Karpas-422 (cell line): ENCODE measurements around the gene PRKN. TPM values are rescaled to one million over a fixed set of nuclear protein-coding genes. Genes with fewer than 3 reads are reported as not detected.

ENCODE experiments used
- DNase-seq: peaks from one replicate; pipeline ENCODE4 v3.0.0-alpha.2; 2015
- H2AFZ ChIP-seq: fragments of 200-600 bp; sonication (generic); 2 replicates; pipeline ENCODE4 v1.6.1; 2014; ENCODE audit warnings: antibody characterized with exemption, low read length, mixed read lengths
- H3K27ac ChIP-seq: fragments of 200-600 bp; sonication (generic); 2 replicates; pipeline ENCODE4 v1.5.1; 2014; ENCODE audit warnings: mild to moderate bottlenecking, low read length, moderate library complexity
- H3K27me3 ChIP-seq: fragments of 200-600 bp; sonication (generic); 2 replicates; pipeline ENCODE4 v1.6.1; 2014; ENCODE audit warnings: low read length, mixed read lengths
- H3K36me3 ChIP-seq: fragments of 200-600 bp; sonication (generic); 2 replicates; pipeline ENCODE4 v1.6.1; 2014; ENCODE audit warnings: low read length, mixed read lengths; ENCODE audit not compliant: insufficient read depth
- H3K4me1 ChIP-seq: fragments of 200-600 bp; sonication (generic); 2 replicates; pipeline ENCODE4 v1.6.1; 2014; ENCODE audit warnings: mild to moderate bottlenecking, low read length, mixed read lengths
- H3K4me2 ChIP-seq: fragments of 200-600 bp; sonication (generic); 2 replicates; pipeline ENCODE4 v1.6.1; 2014; ENCODE audit warnings: low read length, low read depth, mild to moderate bottlenecking; ENCODE audit not compliant: poor library complexity, severe bottlenecking
- H3K4me3 ChIP-seq: fragments of 200-600 bp; sonication (generic); 2 replicates; pipeline ENCODE4 v1.5.1; 2014; ENCODE audit warnings: mild to moderate bottlenecking, antibody characterized with exemption, low read length, mixed read lengths
- H3K79me2 ChIP-seq: fragments of 200-600 bp; sonication (generic); 2 replicates; pipeline ENCODE4 v1.6.1; 2014; ENCODE audit warnings: mild to moderate bottlenecking, low read length, mixed read lengths
- H3K9ac ChIP-seq: fragments of 200-600 bp; sonication (generic); 2 replicates; pipeline ENCODE4 v1.6.0; 2014; ENCODE audit warnings: low read length
- H3K9me2 ChIP-seq: fragments of 200-600 bp; sonication (generic), shearing (Covaris generic); replicated peaks from 2 replicates; pipeline ENCODE4 v1.6.0; 2014; ENCODE audit warnings: mild to moderate bottlenecking, low read length, moderate library complexity; ENCODE audit not compliant: insufficient read depth
- H3K9me3 ChIP-seq: fragments of 300-700, 200-600 bp; sonication (generic); 2 replicates; pipeline ENCODE4 v1.6.1; 2014; ENCODE audit warnings: low read length, mixed read lengths
- H4K20me1 ChIP-seq: fragments of 200-600 bp; sonication (generic); 2 replicates; pipeline ENCODE4 v1.6.1; 2014; ENCODE audit warnings: mild to moderate bottlenecking, antibody characterized with exemption, low read length, low read depth; ENCODE audit not compliant: insufficient read depth
- total RNA-seq: library from RNA; depleted of rRNA; stranded (reverse); fragments of >200 nt; shearing (Covaris generic); gene quantifications from 2 replicates; pipeline ENCODE4 v1.2.3, GENCODE V29; 2014; ENCODE audit warnings: low replicate concordance

PRKN gene
- total RNA-seq, 1 experiment from 2014 or later = not detected

DNA sequence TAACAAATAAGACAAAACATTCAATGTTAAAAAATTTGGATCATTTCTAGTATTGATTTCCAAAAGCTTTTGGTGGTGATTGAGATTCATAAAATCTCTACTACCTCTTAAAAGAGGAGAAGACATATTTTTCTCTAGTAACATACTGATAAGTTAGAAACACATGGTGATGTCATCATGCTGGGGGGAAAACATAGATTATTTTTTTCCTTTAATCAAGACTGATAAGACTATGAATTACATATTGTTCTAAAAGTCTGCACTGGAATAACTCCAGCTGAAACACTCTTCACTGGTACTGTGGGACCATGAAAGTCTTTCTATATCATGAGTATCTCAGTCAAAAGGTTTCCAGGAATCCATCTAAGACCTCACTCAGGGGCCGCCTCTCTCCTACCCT lies 515.8 kb downstream of the PRKN start:
- H3K27ac ChIP-seq = no peak overlapping the region
- H3K79me2 ChIP-seq = no peaks in the 10 kb centered on the region
- no peaks in the 10 kb centered on the region for H3K27me3 ChIP-seq
- H4K20me1 ChIP-seq = no peaks in the 10 kb centered on the region
- H3K9me3 ChIP-seq = no peaks in the 10 kb centered on the region; the same call in none of the 2 replicates
- H3K4me1 ChIP-seq = no peaks in the 10 kb centered on the region
- H3K9ac ChIP-seq = no peak overlapping the region
- H2AFZ ChIP-seq = no peak overlapping the region
- H3K9me2 ChIP-seq = no peaks in the 10 kb centered on the region
- no peak overlapping the region for H3K4me3 ChIP-seq
- no peaks in the 10 kb centered on the region for H3K36me3 ChIP-seq
- H3K4me2 ChIP-seq = no peak overlapping the region
- no peak for DNase-seq

DNA sequence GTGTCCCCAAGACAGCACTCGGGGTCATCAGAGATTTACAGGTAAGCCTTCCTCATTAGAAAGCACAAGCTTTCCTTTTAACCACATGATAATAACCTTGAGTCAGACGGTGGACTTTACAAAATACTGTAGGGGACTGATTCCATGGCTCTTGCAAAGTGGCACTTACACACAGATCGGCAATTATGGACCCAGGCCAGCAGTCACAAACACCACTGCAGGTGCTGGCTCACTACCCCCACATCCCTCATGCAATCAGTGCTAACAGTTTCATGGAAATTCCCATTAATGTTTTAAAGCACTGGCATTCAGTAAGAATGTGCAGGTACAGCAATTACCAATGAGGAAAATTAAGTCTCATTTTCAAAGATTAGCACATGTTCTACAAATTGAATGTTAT lies 516.5 kb downstream of the PRKN start:
- H3K27ac ChIP-seq = no peak overlapping the region
- no peak overlapping the region for H2AFZ ChIP-seq
- no peak for DNase-seq
- no peaks in the 10 kb centered on the region for H3K27me3 ChIP-seq
- H3K4me3 ChIP-seq = no peak overlapping the region
- no peaks in the 10 kb centered on the region for H3K4me1 ChIP-seq
- no peaks in the 10 kb centered on the region for H3K9me2 ChIP-seq
- H3K9ac ChIP-seq = no peak overlapping the region
- no peaks in the 10 kb centered on the region for H3K79me2 ChIP-seq
- H4K20me1 ChIP-seq = no peaks in the 10 kb centered on the region
- no peaks in the 10 kb centered on the region for H3K36me3 ChIP-seq
- no peaks in the 10 kb centered on the region; the same call in none of the 2 replicates for H3K9me3 ChIP-seq
- H3K4me2 ChIP-seq = no peak overlapping the region

DNA sequence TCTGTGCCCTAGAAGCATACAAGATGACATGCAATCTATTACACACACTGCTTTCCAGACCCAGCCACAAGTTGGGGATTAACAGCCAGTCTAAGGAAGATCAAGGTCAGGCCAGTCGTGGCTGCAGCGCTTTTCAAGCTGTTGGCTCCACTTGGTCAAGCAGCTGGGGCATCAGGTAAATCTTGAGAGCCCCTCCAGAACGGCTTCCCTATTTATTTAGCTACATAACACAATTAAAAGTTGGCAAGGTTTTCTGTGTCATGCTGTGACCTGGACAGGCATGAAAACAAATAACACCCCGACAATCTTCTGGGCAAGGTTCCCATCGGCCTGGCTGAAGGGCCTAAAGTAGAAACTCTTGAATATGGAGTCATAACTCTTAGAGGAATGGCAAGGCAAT lies 524.3 kb downstream of the PRKN start:
- H3K4me1 ChIP-seq = no peaks in the 10 kb centered on the region

DNA sequence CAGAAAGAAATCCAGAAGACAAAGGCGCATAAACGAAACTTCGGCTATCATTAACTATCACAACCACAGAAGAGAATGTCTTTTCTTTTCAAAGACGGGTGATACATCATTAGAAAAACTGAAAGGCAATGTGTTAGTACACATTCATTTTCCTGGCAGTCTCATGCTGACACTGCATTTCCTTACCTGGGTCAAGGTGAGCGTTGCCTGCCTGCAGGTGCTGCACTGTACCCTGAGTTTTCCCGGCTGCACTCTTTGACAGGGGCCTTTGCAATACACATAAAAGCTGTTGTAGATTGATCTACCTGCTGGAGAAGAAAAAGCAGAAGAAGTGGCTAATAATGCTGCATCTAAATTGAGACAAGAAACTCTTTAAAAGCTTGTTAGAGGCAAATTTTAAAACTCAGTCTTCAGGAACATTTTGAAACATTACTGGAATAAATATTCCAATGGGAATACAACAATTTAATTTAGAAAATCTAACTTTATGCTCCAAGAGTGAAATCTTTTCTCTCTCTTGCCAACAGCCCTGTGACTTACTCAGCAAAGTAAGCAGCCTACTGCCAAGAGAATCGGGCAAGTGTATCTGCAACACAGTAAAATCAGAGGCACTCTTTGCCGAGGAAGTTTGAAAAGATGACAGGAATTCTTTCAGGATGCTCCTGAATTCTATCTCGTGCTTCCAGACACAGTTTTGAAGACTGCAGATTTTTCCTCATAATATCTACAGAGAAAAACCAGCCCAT lies 526.4 kb downstream of the PRKN start:
- Histone ChIP-seq H3K36me3 (no peaks in the 10 kb centered on the region), H4K20me1 (no peaks in the 10 kb centered on the region), H3K27ac (no peak overlapping the region), H3K4me2 (no peak overlapping the region), H3K27me3 (no peaks in the 10 kb centered on the region), H3K79me2 (no peaks in the 10 kb centered on the region), H2AFZ (no peak overlapping the region), H3K9me2 (no peaks in the 10 kb centered on the region; the same call in 1 of the 2 replicates), H3K9ac (no peak overlapping the region), H3K4me3 (no peak overlapping the region), H3K4me1 (no peaks in the 10 kb centered on the region), H3K9me3 (no peaks in the 10 kb centered on the region)
- no peak for DNase-seq

More for the DNA sequence above, 524.3 kb downstream of the PRKN start:
- H3K9ac ChIP-seq = no peak overlapping the region
- no peak overlapping the region for H2AFZ ChIP-seq
- no peak for DNase-seq
- H3K36me3 ChIP-seq = no peaks in the 10 kb centered on the region
- no peaks in the 10 kb centered on the region; the same call in 1 of the 2 replicates for H3K9me3 ChIP-seq
- H3K27ac ChIP-seq = no peak overlapping the region
- H3K9me2 ChIP-seq = no peaks in the 10 kb centered on the region; the same call in 1 of the 2 replicates
- no peaks in the 10 kb centered on the region for H3K27me3 ChIP-seq
- no peak overlapping the region for H3K4me2 ChIP-seq
- H3K4me3 ChIP-seq = no peak overlapping the region
- no peaks in the 10 kb centered on the region for H4K20me1 ChIP-seq
- H3K79me2 ChIP-seq = no peaks in the 10 kb centered on the region

DNA sequence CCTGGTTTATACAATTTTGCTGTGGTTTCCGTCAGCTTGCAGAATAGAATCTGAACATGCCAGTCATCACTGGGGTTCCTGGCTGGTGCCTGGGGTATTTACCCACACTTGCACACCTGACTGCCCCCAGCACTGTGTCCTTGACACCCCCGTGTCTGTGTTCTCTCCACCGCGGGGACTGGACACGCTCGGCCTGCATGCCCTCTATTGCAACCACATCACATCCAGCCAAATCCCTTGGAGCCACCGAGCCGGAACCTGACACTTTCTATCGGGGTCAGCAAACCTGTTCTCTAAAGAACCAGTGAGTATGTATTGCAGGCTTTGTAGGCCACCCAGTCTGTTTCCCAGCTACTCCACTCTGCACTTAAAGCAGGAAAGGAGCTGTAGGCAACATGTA lies 527.5 kb downstream of the PRKN start:
- Histone ChIP-seq H3K36me3 (no peaks in the 10 kb centered on the region), H3K9me2 (no peaks in the 10 kb centered on the region; the same call in 1 of the 2 replicates), H3K9me3 (no peaks in the 10 kb centered on the region), H3K27ac (no peak overlapping the region), H3K79me2 (no peaks in the 10 kb centered on the region), H3K4me2 (no peak overlapping the region), H4K20me1 (no peaks in the 10 kb centered on the region), H3K27me3 (no peaks in the 10 kb centered on the region), H2AFZ (no peak overlapping the region), H3K4me3 (no peak overlapping the region), H3K9ac (no peak overlapping the region), H3K4me1 (no peaks in the 10 kb centered on the region)
- no peak for DNase-seq

DNA sequence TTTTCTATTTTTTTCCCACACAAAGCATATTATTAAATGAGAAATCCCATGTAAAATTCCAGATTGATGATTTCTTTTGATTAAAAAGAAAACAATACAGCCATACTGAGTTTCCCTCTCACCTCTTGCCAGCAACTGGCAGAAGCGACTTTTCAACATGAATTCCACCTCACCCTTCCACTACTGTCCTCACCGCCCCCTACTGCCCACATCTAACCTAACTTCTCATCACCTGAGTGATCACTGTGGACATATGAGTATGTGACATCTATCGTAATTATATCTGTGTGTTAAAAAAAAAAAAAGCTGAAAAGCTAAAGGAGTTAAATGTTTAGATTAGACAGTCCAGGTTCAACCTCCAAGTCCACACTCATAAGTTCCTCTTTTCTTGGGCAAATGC lies 528.6 kb downstream of the PRKN start:
- Histone ChIP-seq H3K9me3 (no peaks in the 10 kb centered on the region), H2AFZ (no peak overlapping the region), H3K27me3 (no peaks in the 10 kb centered on the region), H3K79me2 (no peaks in the 10 kb centered on the region), H3K9me2 (no peaks in the 10 kb centered on the region), H4K20me1 (no peaks in the 10 kb centered on the region), H3K4me2 (no peak overlapping the region), H3K4me1 (no peaks in the 10 kb centered on the region), H3K4me3 (no peak overlapping the region), H3K36me3 (no peaks in the 10 kb centered on the region), H3K27ac (no peak overlapping the region), H3K9ac (no peak overlapping the region)
- no peak for DNase-seq

DNA sequence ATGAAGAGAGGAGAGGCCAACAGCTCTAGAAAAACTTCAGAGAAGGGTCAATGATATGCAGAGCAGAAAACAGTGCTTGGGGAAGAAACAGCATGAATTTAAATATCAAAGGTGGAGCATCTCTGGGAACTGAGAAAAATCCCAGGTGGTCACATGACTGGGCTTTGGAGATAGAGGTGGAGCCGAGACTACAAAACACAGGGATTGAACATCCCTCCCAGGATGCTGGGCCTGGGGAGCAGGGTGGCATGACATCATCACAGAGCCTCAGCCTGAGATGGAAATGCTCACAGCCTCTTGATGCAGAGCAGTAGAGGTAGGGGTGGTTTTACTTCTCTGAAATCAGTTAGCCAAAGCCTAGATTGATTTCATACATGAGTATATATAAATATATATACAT lies 529.5 kb downstream of the PRKN start:
- Histone ChIP-seq H3K9me2 (no peaks in the 10 kb centered on the region), H3K9ac (no peak overlapping the region), H2AFZ (no peak overlapping the region), H4K20me1 (no peaks in the 10 kb centered on the region), H3K4me2 (no peak overlapping the region), H3K36me3 (no peaks in the 10 kb centered on the region), H3K9me3 (no peaks in the 10 kb centered on the region; the same call in 1 of the 2 replicates), H3K4me1 (no peaks in the 10 kb centered on the region), H3K79me2 (no peaks in the 10 kb centered on the region), H3K27ac (no peak overlapping the region), H3K27me3 (no peaks in the 10 kb centered on the region), H3K4me3 (no peak overlapping the region)
- no peak for DNase-seq

DNA sequence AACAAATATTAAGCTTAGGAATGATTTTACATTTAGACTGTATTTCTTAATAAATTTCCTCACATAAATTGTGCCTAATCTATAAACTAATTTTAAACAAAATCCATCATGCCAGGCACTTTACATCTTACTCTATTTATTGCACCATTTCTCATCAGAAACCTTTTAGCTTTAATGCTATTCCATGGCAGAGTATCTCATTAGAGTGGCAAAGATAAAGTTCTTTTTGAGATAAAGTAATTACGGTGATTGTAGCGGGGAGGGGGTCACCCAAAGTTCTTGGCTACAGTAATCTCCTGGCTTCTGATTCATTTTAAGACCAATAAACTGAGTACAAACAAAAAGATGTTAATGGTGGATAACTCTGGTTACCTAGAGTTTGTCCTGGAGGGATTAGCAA lies 532.1 kb downstream of the PRKN start:
- no peaks in the 10 kb centered on the region for H3K27me3 ChIP-seq
- H3K27ac ChIP-seq = no peak overlapping the region
- no peak for DNase-seq
- H4K20me1 ChIP-seq = no peaks in the 10 kb centered on the region
- H3K36me3 ChIP-seq = no peaks in the 10 kb centered on the region
- H3K79me2 ChIP-seq = no peaks in the 10 kb centered on the region
- H3K4me2 ChIP-seq = no peak overlapping the region
- no peaks in the 10 kb centered on the region; the same call in none of the 2 replicates for H3K9me3 ChIP-seq
- H2AFZ ChIP-seq = no peak overlapping the region
- H3K4me3 ChIP-seq = no peak overlapping the region
- H3K9me2 ChIP-seq = no peaks in the 10 kb centered on the region
- no peak overlapping the region for H3K9ac ChIP-seq
- H3K4me1 ChIP-seq = no peaks in the 10 kb centered on the region
